Measurements from ENCODE around the gene C1QA. TPM values are rescaled to one million over a fixed set of nuclear protein-coding genes. Genes with fewer than 3 reads are reported as not detected.

C1QA gene
- total RNA-seq: not detected in 2 replicates

GRCh38 chr1:22636353-22636752, at the start of gene C1QA:
Gene C1QA, plus strand, starts transcription at chr1:22636628. Its CDS starts 989 bp downstream, at chr1:22637617.

GRCh38 chr1:22643381-22643780, 7.0 kb downstream of the C1QA start, which contains the start of gene C1QC:
Gene C1QC, plus strand, starts transcription at chr1:22643633. Its CDS starts 391 bp downstream, at chr1:22644024.

GRCh38 chr1:22652881-22653316, 16.5 kb downstream of the C1QA start, which contains the start of gene C1QB:
Gene C1QB, plus strand, starts transcription at chr1:22653236. Its CDS starts 6,227 bp downstream, at chr1:22659463.

Other genes starting within 250 kb of the C1QA start
- 7.0 and 7.2 TPM in 2 replicates for gene ZBTB40, start 184.8 kb upstream of the C1QA start, total RNA-seq
- gene EPHA8, start 73.1 kb upstream of the C1QA start, total RNA-seq: not detected in 2 replicates
- gene C1QC, start 7.0 kb downstream of the C1QA start, total RNA-seq: not detected in 2 replicates
- gene C1QB, start 16.6 kb downstream of the C1QA start, total RNA-seq: not detected in 2 replicates
- gene EPHB2, start 74.2 kb downstream of the C1QA start, total RNA-seq: 0.18 and 0.97 TPM in 2 replicates